GM12873 (cell line): Measurements from ENCODE around the gene SNX5.

ENCODE experiments used
- TF ChIP-seq, protein P1 (sequence below): IDR thresholded peaks from 2 replicates; pipeline ENCODE4 v1.5.1; 2012; ENCODE audit warnings: low read depth, mild to moderate bottlenecking, moderate library complexity, low read length, control low read depth; ENCODE audit not compliant: insufficient read depth; ENCODE audit errors: missing control alignments

SNX5 gene

DNA sequence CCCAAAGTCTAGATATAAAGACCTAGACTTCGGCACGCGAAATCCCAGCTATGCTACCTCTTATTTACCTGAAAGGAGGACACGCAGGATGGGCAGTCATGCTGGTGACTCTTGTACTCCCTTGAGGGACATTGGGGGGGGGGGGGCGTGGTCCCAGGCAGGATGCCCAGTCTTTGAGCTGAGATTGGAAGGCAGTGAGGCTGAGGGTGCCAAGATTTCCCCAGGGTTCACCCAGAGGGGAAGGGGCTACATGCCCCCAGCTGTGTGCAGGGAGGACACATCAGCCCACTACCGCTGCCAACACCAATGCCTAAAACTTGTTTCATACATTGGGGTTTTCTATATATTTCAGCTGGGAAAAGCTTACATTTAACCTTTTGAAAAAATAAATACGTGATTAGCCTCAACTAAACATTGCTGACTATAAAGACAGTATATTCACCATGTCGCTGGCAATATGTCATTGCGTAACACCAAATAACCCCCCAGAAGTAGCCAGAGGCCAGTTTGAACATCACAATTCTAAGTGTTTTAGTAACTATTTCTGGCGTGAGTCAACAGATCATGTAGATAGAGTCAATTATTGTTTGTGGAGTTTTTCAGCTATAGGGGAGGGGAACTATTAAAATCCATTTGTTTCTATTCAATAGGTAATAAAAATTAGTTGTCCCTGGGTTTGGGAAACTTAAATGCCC is 21.8 kb upstream of the SNX5 start:
- TF ChIP-seq, protein P1, sequence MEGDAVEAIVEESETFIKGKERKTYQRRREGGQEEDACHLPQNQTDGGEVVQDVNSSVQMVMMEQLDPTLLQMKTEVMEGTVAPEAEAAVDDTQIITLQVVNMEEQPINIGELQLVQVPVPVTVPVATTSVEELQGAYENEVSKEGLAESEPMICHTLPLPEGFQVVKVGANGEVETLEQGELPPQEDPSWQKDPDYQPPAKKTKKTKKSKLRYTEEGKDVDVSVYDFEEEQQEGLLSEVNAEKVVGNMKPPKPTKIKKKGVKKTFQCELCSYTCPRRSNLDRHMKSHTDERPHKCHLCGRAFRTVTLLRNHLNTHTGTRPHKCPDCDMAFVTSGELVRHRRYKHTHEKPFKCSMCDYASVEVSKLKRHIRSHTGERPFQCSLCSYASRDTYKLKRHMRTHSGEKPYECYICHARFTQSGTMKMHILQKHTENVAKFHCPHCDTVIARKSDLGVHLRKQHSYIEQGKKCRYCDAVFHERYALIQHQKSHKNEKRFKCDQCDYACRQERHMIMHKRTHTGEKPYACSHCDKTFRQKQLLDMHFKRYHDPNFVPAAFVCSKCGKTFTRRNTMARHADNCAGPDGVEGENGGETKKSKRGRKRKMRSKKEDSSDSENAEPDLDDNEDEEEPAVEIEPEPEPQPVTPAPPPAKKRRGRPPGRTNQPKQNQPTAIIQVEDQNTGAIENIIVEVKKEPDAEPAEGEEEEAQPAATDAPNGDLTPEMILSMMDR, result no peak

DNA sequence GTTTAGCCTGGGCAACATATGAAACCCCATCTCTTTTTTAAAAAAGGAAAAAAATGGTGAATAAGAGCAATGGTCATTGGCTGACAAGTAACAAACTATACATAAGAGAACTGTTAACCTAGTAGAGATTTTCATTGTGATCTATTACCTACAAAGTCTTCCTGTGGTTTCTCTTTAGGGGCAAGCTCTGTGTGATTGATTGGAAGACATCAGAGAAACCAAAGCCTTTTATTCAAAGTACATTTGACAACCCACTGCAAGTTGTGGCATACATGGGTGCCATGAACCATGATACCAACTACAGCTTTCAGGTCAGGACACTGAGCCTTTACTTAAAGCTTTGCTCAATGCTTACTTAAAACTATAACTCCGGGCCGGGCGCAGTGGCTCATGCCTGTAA is 19.4 kb upstream of the SNX5 start:
- TF ChIP-seq, protein P1, result no peak

DNA sequence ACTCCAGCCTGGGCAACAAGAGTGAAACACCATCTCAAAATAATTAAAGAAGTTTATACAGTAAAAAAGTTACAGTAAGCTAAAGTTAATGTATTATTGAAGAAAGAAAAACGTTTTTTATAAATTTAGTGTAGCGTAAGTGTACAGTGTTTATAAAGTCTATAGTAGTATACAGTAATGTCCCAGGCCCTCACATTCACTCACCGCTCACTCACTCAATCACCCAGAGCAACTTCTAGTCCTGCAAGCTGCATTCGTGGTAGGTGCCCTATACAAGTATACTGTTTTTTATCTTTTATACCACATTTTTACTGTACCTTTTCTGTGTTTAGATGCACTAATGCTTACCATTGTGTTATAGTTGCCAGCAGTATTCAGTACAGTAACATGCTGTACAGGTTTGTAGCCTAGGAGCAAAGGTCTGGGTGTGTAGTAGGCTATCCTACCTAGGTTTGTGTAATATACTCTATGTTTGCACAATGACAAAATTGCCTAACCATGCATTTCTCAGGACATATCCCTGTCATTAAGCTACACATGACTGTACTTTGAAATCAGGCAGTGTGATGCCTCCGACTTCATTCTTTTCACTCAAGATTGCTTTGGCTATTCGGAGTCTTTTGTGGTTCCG is 16.9 kb upstream of the SNX5 start:
- TF ChIP-seq, protein P1, result no peak

DNA sequence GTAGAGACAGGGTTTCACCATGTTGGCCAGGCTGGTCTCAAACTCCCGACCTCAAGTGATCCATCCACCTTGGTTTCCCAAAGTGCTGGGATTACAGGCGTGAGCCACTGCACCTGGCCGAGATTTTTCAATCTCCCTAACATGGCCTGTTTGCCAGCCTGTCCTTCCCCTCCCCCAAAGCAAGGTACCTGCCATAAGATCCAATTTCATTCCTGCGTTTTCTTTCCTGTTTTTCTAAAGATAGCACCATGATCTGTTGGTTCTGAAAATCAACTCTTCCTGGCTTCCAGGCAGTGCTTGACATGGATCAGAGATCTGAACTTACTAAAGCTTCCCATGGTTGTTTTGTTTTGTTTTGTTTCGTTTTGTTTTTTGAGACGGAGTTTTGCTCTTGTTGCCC is 7.7 kb upstream of the SNX5 start:
- TF ChIP-seq, protein P1, result no peak

DNA sequence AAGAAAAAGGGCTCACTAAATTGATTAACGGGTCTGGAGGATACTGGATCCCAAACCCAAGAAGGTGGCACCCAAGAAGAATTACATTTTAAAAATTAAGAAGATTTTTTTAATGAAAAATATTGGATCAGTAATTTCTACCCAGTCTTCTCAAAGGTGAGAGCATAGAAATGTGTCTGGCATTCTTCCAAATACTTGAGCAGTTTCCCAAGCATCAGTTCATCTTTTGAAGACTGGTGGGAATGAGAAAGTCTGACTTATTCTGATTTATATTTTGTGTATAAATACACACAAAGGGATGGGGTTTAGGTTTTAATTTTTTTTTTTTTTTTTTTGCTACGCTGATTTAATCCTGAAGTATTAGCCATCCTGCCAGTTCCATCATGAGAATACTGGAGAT is 3.5 kb upstream of the SNX5 start:
- TF ChIP-seq, protein P1, result no peak

DNA sequence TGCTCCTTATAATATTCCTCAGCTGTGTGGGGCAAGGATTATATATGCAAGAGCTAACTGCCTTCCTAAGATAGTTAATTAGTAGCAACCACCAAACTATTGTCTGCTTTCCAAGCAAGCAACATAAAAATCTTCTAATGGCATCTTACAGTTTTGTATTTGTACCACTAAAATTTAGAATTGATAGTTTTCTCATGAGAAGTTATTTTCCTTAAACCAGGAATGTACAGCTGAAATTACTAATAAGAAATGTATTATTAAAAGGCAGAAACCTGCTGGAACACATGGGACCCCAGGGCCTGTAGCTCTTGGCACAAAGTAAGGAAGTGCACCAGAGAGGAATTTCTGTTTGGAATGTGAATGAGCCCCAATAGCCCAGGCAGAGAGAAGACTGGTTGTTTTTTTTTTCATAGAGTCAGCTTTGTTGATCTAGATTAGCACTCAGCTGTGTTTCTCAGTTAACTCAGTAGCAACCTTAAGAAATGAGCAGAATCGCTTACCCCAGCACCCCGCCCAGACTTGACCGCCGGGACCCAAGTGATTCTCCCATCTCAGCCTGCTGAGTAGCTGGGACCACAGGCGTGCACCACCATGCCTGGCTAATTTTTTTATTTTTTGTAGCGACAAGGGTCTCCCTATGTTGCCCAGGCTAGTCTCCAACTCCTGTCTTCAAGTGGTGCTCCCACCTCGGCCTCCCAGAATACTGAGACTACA is 2.9 kb upstream of the SNX5 start:
- TF ChIP-seq, protein P1, result no peak

DNA sequence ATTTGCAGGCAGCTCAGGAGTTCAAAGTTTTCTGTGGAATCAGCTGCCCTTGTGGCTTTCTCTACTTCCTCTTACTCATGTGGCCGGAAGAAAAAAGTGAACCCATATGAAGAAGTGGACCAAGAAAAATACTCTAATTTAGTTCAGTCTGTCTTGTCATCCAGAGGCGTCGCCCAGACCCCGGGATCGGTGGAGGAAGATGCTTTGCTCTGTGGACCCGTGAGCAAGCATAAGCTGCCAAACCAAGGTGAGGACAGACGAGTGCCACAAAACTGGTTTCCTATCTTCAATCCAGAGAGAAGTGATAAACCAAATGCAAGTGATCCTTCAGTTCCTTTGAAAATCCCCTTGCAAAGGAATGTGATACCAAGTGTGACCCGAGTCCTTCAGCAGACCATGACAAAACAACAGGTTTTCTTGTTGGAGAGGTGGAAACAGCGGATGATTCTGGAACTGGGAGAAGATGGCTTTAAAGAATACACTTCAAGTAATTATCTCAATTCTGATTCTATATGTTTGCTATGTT is 1.4 kb upstream of the SNX5 start:
- TF ChIP-seq, protein P1, result no peak
